G401.6 (cell line): Measurements from ENCODE around the gene MED1.
"Not testable (repeated sequence)": the region's sequence is repeated elsewhere in the genome, so short reads cannot be mapped to it uniquely, and the experiment has no call there.

Experiments
- FAIRE-seq: peaks from 2 replicates; lab custom pipeline; 2012; peaks lifted over from hg19 to GRCh38; lab: Jason Lieb, UNC

The MED1 gene

DNA sequence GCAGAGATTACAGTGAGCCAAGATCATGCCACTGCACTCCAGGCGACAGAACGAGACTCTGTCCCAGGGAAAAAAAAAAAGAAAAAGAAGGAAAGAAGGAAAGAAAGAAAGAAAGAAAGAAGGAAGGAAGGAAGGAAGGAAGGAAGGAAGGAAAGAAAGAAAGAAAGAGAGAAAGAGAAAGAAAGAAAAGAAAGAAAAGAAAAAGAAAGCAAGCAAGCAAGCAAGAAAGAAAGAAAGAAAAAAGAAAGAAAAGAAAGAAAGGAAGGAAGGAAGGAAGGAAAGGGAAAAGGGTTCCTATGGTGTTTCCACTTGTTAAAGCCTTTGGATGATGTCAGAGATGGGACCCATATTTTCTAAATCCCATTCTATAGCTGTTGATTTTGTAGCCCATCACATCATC, 11.2 kb downstream of the MED1 start:
- FAIRE-seq, result not testable (repeated sequence)

DNA sequence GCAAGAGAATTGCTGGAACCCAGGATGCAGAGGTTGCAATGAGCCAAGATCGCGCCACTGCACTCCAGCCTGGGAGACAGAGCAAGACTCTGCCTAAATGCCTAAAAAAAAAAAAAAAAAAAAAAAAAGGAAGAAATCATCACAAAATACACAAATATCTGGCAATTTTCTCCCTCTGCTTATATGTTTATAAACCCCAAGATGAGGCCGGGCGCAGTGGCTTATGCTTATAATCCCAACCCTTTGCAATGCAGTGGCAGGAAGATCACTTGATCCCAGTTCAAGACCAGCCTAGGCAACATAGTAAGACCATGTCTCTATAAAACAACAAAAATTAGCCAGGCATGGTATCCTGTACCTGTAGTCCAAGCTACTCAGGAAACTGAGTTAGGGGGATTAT, 21.5 kb downstream of the MED1 start:
- FAIRE-seq, result no peak

- no peak for FAIRE-seq
Observed at GRCh38 chr17:39416141-39416540, 34.9 kb downstream of the MED1 start.

- FAIRE-seq, result no peak
Observed at GRCh38 chr17:39410279-39410678, 40.8 kb downstream of the MED1 start.

GRCh38 chr17:39408360-39408759, 42.7 kb downstream of the MED1 start:
- no peak for FAIRE-seq

- FAIRE-seq, result no peak
Observed at GRCh38 chr17:39406951-39407350, 44.1 kb downstream of the MED1 start.

DNA sequence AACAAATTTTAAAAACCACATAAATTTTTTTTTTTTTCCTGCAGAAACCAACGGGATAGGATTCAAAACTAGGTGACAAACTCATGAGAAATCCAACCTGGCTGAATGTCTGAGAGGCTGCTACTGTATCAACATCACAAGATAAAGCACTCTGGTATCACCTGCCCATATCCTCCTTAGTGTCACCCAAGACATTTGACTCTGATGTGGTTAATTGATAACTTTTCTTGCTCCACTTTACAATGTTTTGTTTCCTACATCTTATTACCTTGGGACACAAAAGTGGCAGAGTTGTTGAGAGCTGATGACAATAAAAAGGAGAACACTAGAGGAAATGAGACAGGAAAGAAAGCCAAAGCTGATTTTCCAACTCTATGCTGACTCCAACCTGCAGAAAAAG, 45.6 kb downstream of the MED1 start:
- no peak for FAIRE-seq

- FAIRE-seq, result no peak
Observed at GRCh38 chr17:39404542-39405378, 46.3 kb downstream of the MED1 start.

GRCh38 chr17:39402890-39403605, 48.0 kb downstream of the MED1 start:
- FAIRE-seq, result no peak

DNA sequence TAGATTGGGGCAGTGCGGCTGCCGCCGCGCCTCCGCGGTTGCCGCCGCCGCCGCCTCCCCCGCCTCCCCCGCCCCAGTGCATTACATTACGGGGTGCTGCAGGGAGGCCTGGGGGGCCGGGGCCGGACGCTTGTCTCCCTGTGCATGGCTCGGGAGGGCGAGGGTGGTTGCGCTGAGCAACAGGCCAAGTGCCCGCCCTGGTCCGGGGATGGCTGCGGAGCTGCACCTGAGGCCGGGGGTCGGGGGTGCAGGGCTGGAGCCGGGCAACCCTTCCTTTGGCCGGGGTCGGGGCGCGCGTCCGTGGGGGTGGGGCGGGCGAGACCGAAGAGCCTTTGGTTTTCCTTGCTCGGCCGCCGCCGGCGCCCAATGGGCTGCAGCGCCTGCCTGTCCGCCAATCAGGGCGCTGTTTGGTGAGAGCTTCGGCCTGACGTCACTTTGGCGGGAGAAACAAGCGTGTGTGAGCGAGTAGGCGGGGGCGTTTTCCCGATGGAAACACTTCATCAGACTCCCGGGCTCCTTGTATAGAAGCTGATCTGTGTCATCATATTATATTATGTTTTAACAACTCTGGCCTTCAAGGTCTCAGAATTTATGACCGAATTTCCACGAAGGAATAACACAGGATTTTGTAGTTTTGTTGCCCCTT, 48.7 kb downstream of the MED1 start:
- peak; percentile 93 for FAIRE-seq

GRCh38 chr17:39401412-39402243, 49.4 kb downstream of the MED1 start, which contains the start of gene FBXL20:
FBXL20 (minus strand) TSS chr17:39401626; CDS start chr17:39401402, 224 bp downstream.
- no peak for FAIRE-seq

DNA sequence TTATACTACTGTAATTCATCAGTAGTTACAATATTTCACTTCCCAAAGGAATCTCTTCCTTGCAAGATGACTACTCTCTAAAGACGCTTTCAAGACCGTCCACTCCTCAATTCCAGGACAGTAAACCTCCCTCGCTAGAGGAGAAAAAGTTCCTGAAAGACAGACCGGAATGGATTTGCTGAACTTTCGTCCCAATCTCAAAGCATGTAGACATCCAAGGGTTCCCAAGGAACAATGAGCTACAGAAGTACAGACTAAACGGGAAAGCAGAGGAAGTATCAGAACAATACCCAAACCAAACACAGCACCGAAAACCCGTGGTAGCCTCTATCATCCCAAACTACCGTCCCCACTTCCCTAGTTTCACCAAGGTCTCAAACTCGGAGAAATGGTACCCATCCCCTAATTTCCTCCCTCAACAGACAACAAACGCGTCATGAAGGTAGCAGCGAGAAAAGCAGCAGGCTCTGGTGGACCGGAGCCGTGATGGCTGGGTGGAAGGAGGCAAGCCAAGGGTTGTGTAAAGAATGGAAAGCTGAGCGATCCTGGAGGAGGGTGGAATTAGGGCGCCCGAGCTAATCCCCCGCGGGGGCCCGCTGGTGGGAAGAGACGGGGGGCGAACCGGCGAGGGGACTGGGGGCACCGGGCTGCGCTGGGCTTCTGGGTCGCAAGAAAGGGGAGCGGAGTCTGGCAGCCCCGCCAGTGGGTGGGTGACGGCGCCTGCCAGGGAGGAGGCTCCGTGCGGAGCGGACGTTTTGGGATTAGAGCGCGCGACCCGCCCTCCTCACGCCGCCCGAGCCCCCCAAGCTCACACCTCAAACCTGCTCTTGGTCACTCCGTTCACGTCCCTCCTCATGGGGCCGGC, 50.3 kb downstream of the MED1 start:
- FAIRE-seq, result no peak

DNA sequence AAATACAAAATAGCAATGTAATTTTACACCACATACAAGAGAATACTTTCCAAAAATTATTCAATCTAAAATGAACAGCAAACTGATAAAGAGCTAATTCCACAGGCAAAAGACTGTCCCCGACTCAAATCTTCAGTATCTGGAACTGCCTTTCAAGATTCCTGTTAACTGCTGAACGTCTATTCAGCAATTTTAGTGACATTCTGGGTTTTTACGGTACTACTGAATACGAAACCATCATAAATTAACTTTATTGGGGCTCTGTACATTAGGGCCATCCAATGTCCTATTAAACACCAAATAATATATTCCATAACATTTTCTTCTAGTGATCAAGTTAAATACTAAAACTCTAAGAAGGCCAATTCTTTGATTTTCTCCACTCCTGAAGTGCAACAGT, 51.3 kb downstream of the MED1 start:
- FAIRE-seq, result no peak

GRCh38 chr17:39393736-39394135, 57.3 kb downstream of the MED1 start:
- FAIRE-seq, result no peak

DNA sequence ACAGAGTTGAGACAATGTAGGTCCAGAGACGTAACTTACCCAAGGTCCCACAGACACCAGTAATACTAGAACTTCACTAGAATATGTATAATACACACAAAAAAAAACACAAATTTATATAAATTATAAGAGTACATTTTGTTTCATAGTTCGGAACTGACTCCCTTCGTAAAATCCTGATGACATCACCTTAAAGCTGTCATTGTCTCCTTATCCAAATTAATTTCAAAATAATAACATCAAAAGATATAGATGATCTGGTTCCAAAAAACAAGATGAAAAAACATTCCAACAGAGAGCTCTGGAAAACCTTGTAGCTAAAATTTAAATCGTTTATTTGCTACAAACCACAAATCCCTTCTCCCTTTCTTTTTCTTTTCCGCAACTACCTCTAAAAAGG, 59.6 kb downstream of the MED1 start:
- FAIRE-seq, result no peak

- FAIRE-seq, result no peak
Observed at GRCh38 chr17:39385040-39385439, 66.0 kb downstream of the MED1 start.

DNA sequence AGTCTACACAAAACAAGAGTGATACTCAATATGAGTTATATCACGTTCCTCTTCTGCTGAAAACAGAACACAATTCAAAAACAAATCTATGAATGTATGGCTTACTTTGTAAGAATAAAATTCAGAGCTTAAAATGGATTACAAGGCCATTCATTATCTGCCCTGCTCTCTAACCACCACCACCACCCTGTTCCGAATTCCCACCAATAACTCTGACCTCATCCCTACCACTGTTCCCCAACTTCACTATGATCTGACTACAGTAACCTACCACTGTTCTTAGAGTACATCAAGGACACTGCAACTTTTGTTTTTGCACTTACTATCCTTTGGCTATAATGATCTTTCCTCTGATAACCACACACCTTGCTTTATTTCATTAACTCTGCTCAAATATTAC, 70.9 kb downstream of the MED1 start:
- no peak for FAIRE-seq

- no peak for FAIRE-seq
Observed at GRCh38 chr17:39376434-39376833, 74.6 kb downstream of the MED1 start.

DNA sequence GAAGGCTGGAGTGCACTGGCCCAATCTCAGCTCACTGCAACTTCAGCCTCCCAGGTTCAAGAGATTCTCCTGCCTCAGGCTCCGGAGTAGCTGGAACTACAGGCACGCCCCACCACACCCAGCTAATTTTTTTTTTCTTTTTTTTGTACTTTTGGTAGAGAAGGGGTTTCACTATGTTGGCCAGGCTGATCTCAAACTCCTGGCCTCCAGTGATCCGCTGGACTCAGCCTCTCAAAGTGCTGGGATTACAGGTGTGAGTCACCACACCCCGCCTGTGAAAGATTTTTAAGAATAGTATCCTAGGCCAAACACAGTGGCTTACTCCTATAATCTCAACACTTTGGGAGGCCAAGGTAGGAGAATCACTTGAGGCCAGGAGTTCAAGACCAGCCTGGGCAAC, 83.3 kb downstream of the MED1 start:
- not testable (repeated sequence) for FAIRE-seq

DNA sequence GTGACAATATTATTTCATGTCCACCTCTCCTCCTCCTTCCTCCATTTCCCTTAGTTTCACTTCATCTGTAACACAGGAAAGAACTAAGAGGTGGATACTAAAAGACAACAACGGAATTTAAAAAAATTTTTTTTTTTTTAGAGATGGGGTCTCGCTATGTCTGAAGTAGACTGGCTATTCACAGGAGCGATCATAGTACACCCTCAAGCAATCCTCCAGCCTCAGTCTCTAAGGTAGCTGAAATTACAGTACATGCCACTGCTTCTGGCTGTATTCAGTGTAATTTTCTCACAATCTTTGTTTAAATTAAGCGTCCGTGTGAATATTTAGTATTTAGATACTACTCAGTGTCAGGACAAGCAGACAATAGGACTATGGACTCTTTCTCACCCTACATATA, 85.2 kb downstream of the MED1 start:
- no peak for FAIRE-seq

DNA sequence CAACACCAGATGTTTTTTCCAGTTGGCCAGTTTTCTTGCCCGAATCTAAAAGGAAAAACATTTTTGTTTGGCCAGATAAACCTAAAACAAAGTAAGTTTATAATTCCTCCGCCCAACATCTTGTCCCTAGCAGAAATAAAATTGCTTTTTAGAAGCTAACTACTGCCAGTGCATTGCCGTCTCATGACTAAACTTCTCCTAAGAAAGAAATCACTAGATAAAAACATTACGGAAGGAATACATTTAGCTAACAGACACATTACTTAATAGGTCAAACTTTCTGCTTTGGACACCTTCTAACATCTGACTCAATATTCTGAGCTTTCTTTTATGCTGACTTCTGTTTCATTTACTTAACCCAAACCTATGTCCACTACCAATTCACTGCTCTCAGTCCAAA, 85.8 kb downstream of the MED1 start:
- no peak for FAIRE-seq
